SK-N-SH (cell line): ENCODE results near the gene PEX16. TPM values are rescaled to one million over a fixed set of nuclear protein-coding genes. Genes with fewer than 3 reads are reported as not detected.
A peak's percentile ranks its signal among the peaks of the same experiment; 100 is the strongest.

Source experiments
- GABPA ChIP-seq: IDR thresholded peaks from 2 replicates; pipeline ENCODE4 v1.4.0; 2012; ENCODE audit warnings: low read depth, mild to moderate bottlenecking
- MEF2A ChIP-seq: IDR thresholded peaks from 2 replicates; pipeline ENCODE4 v1.4.0; 2012; ENCODE audit warnings: low read depth, borderline replicate concordance
- NRF1 ChIP-seq: IDR thresholded peaks from 2 replicates; pipeline ENCODE4 v1.6.1; 2012; ENCODE audit warnings: low read depth, mild to moderate bottlenecking, low read length
- RAD21 ChIP-seq: IDR thresholded peaks from 2 replicates; pipeline ENCODE4 v1.6.1; 2012; ENCODE audit warnings: mild to moderate bottlenecking, low read length
- SIN3A ChIP-seq: IDR thresholded peaks from 2 replicates; pipeline ENCODE4 v1.6.1; 2012; ENCODE audit warnings: low read depth, mild to moderate bottlenecking, low read length, moderate library complexity, borderline replicate concordance
- TAF1 ChIP-seq: IDR thresholded peaks from 2 replicates; pipeline ENCODE4 v1.6.1; 2012; ENCODE audit warnings: low read depth, mild to moderate bottlenecking, low read length, moderate library complexity, borderline replicate concordance
- YY1 ChIP-seq: IDR thresholded peaks from 2 replicates; pipeline ENCODE4 v1.4.0; 2012; ENCODE audit warnings: low read depth, mild to moderate bottlenecking
- polyA plus RNA-seq, 3 experiments: library from polyadenylated mRNA; depleted of rRNA; stranded (reverse); fragments of >200 nt; gene quantifications; 2 replicates each; pipeline ENCODE4 v1.2.3, GENCODE V29; 2012
- TF ChIP-seq, protein P1 (sequence below): IDR thresholded peaks from 2 replicates; pipeline ENCODE4 v1.6.1; 2012; ENCODE audit warnings: mild to moderate bottlenecking, low read depth, low read length, moderate library complexity
- TF ChIP-seq, protein P2 (sequence below): fragments of 200-600 bp; sonication (generic); IDR thresholded peaks from 2 replicates; pipeline ENCODE4 v1.6.1; 2017; ENCODE audit warnings: antibody characterized with exemption, mild to moderate bottlenecking, moderate library complexity
- TF ChIP-seq, protein P3 (sequence below): fragments of 150-350 bp; IDR thresholded peaks from 2 replicates; pipeline ENCODE4 v1.6.1; 2016; ENCODE audit warnings: mild to moderate bottlenecking, low read depth, low read length
- TF ChIP-seq, protein P4 (sequence below): IDR thresholded peaks from 2 replicates; pipeline ENCODE4 v1.4.0; 2012; ENCODE audit warnings: low read depth, borderline replicate concordance

Gene PEX16
- polyA plus RNA-seq, 1 of the 3 experiments (the other 2 are of a cell fraction), result 46.4 TPM

DNA sequence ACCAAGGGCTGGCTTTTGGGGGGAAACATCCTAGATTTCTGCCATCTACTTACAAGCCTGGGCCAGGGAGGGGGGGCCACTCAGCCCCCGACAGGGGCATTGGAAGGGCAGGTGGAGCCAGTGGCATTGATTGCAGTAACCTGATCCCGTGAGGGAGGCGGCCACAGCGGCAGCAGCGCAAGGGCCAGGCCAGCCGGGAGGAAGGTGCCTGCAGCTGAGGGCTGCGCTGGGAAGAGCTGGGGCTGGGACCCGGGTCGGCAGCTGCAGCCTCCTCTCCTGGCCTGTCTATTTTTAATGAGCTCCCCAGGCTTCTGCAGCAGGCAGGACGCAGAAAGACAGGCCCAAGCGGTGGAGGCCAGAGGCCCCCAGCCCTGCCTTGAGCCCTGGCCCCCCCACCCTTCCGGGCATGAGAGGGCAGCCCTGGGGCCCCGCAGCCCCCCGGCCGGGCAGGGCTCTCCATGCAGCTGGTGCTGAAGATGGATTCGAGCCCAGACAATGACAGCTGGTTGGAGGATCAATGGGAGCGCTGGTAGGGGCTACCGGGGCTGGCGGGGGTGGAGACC lies 21.2 kb downstream of the PEX16 start (continued):
- TF ChIP-seq, protein P1, sequence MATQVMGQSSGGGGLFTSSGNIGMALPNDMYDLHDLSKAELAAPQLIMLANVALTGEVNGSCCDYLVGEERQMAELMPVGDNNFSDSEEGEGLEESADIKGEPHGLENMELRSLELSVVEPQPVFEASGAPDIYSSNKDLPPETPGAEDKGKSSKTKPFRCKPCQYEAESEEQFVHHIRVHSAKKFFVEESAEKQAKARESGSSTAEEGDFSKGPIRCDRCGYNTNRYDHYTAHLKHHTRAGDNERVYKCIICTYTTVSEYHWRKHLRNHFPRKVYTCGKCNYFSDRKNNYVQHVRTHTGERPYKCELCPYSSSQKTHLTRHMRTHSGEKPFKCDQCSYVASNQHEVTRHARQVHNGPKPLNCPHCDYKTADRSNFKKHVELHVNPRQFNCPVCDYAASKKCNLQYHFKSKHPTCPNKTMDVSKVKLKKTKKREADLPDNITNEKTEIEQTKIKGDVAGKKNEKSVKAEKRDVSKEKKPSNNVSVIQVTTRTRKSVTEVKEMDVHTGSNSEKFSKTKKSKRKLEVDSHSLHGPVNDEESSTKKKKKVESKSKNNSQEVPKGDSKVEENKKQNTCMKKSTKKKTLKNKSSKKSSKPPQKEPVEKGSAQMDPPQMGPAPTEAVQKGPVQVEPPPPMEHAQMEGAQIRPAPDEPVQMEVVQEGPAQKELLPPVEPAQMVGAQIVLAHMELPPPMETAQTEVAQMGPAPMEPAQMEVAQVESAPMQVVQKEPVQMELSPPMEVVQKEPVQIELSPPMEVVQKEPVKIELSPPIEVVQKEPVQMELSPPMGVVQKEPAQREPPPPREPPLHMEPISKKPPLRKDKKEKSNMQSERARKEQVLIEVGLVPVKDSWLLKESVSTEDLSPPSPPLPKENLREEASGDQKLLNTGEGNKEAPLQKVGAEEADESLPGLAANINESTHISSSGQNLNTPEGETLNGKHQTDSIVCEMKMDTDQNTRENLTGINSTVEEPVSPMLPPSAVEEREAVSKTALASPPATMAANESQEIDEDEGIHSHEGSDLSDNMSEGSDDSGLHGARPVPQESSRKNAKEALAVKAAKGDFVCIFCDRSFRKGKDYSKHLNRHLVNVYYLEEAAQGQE, result peak; percentile 78
- TF ChIP-seq TAF1, result no peak
- TF ChIP-seq NRF1, result no peak
- TF ChIP-seq, protein P2, sequence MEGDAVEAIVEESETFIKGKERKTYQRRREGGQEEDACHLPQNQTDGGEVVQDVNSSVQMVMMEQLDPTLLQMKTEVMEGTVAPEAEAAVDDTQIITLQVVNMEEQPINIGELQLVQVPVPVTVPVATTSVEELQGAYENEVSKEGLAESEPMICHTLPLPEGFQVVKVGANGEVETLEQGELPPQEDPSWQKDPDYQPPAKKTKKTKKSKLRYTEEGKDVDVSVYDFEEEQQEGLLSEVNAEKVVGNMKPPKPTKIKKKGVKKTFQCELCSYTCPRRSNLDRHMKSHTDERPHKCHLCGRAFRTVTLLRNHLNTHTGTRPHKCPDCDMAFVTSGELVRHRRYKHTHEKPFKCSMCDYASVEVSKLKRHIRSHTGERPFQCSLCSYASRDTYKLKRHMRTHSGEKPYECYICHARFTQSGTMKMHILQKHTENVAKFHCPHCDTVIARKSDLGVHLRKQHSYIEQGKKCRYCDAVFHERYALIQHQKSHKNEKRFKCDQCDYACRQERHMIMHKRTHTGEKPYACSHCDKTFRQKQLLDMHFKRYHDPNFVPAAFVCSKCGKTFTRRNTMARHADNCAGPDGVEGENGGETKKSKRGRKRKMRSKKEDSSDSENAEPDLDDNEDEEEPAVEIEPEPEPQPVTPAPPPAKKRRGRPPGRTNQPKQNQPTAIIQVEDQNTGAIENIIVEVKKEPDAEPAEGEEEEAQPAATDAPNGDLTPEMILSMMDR, result no peak
- no peak for TF ChIP-seq GABPA
- no peak for TF ChIP-seq SIN3A
- TF ChIP-seq MEF2A, result no peak
- TF ChIP-seq YY1, result no peak
- TF ChIP-seq, protein P3, sequence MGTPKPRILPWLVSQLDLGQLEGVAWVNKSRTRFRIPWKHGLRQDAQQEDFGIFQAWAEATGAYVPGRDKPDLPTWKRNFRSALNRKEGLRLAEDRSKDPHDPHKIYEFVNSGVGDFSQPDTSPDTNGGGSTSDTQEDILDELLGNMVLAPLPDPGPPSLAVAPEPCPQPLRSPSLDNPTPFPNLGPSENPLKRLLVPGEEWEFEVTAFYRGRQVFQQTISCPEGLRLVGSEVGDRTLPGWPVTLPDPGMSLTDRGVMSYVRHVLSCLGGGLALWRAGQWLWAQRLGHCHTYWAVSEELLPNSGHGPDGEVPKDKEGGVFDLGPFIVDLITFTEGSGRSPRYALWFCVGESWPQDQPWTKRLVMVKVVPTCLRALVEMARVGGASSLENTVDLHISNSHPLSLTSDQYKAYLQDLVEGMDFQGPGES, result no peak
- TF ChIP-seq, protein P4, sequence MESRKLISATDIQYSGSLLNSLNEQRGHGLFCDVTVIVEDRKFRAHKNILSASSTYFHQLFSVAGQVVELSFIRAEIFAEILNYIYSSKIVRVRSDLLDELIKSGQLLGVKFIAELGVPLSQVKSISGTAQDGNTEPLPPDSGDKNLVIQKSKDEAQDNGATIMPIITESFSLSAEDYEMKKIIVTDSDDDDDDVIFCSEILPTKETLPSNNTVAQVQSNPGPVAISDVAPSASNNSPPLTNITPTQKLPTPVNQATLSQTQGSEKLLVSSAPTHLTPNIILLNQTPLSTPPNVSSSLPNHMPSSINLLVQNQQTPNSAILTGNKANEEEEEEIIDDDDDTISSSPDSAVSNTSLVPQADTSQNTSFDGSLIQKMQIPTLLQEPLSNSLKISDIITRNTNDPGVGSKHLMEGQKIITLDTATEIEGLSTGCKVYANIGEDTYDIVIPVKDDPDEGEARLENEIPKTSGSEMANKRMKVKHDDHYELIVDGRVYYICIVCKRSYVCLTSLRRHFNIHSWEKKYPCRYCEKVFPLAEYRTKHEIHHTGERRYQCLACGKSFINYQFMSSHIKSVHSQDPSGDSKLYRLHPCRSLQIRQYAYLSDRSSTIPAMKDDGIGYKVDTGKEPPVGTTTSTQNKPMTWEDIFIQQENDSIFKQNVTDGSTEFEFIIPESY, result no peak
- TF ChIP-seq RAD21, result 0 out of 2 replicates have a peak, but pooled peaks have one; percentile 6
- TF ChIP-seq, all 33 proteins: peak for 3
